ENCODE data around the gene PTPRG. TPM values are rescaled to one million over a fixed set of nuclear protein-coding genes. Genes with fewer than 3 reads are reported as not detected.

PTPRG gene
- total RNA-seq, 1 donor from 2014 or later: 80.7 TPM

- no peak overlapping the region for H3K27ac Mint-ChIP-seq (ENCODE audit: unreplicated experiment)
Observed at GRCh38 chr3:61788623-61789507, 227.5 kb downstream of the PTPRG start.

GRCh38 chr3:61789861-61790260 is 228.5 kb downstream of the PTPRG start:
- H3K9me3 Mint-ChIP-seq (ENCODE audit: unreplicated experiment): no peaks in the 10 kb centered on the region
- no peaks in the 10 kb centered on the region for H3K36me3 Mint-ChIP-seq (ENCODE audit: low read depth, unreplicated experiment)
- no peak for DNase-seq (ENCODE audit: low spot score)
- no peak for TF ChIP-seq CTCF (IDR thresholded peaks at IDR 0.05; ENCODE audit: unreplicated experiment)
- H3K4me1 Mint-ChIP-seq (ENCODE audit: unreplicated experiment): no peaks in the 10 kb centered on the region
- H3K4me3 Mint-ChIP-seq (ENCODE audit: unreplicated experiment): no peak overlapping the region
- H3K27me3 Mint-ChIP-seq (ENCODE audit: unreplicated experiment): no peaks in the 10 kb centered on the region
- no peak overlapping the region for H3K27ac Mint-ChIP-seq (ENCODE audit: unreplicated experiment)

More at GRCh38 chr3:61788623-61789507, 227.5 kb downstream of the PTPRG start:
- Mint-ChIP-seq H3K9me3 (ENCODE audit: unreplicated experiment) (no peaks in the 10 kb centered on the region), H3K36me3 (ENCODE audit: low read depth, unreplicated experiment) (no peaks in the 10 kb centered on the region), H3K4me1 (ENCODE audit: unreplicated experiment) (no peaks in the 10 kb centered on the region), H3K27me3 (ENCODE audit: unreplicated experiment) (no peaks in the 10 kb centered on the region), H3K4me3 (ENCODE audit: unreplicated experiment) (no peak overlapping the region)
- no peak for TF ChIP-seq CTCF (IDR thresholded peaks at IDR 0.05; ENCODE audit: unreplicated experiment)
- DNase-seq (ENCODE audit: low spot score): no peak

GRCh38 chr3:61790411-61790810 is 229.0 kb downstream of the PTPRG start:
- H3K27me3 Mint-ChIP-seq (ENCODE audit: unreplicated experiment): no peaks in the 10 kb centered on the region
- no peaks in the 10 kb centered on the region for H3K4me1 Mint-ChIP-seq (ENCODE audit: unreplicated experiment)
- H3K9me3 Mint-ChIP-seq (ENCODE audit: unreplicated experiment): no peaks in the 10 kb centered on the region
- no peak overlapping the region for H3K27ac Mint-ChIP-seq (ENCODE audit: unreplicated experiment)
- DNase-seq (ENCODE audit: low spot score): no peak
- no peaks in the 10 kb centered on the region for H3K36me3 Mint-ChIP-seq (ENCODE audit: low read depth, unreplicated experiment)
- no peak for TF ChIP-seq CTCF (IDR thresholded peaks at IDR 0.05; ENCODE audit: unreplicated experiment)
- no peak overlapping the region for H3K4me3 Mint-ChIP-seq (ENCODE audit: unreplicated experiment)

GRCh38 chr3:61793056-61793455 is 231.7 kb downstream of the PTPRG start:
- Mint-ChIP-seq H3K27ac (ENCODE audit: unreplicated experiment) (no peak overlapping the region), H3K9me3 (ENCODE audit: unreplicated experiment) (no peaks in the 10 kb centered on the region)

More at GRCh38 chr3:61793056-61793455, 231.7 kb downstream of the PTPRG start:
- no peak for DNase-seq (ENCODE audit: low spot score)
- Mint-ChIP-seq H3K27me3 (ENCODE audit: unreplicated experiment) (no peaks in the 10 kb centered on the region), H3K36me3 (ENCODE audit: low read depth, unreplicated experiment) (no peaks in the 10 kb centered on the region), H3K4me3 (ENCODE audit: unreplicated experiment) (no peak overlapping the region), H3K4me1 (ENCODE audit: unreplicated experiment) (peaks cover 3% of the 10 kb centered on the region)
- no peak for TF ChIP-seq CTCF (IDR thresholded peaks at IDR 0.05; ENCODE audit: unreplicated experiment)

Measured in endothelial cell (in vitro differentiated cells).